ENCODE data around the gene REEP2.

DNA sequence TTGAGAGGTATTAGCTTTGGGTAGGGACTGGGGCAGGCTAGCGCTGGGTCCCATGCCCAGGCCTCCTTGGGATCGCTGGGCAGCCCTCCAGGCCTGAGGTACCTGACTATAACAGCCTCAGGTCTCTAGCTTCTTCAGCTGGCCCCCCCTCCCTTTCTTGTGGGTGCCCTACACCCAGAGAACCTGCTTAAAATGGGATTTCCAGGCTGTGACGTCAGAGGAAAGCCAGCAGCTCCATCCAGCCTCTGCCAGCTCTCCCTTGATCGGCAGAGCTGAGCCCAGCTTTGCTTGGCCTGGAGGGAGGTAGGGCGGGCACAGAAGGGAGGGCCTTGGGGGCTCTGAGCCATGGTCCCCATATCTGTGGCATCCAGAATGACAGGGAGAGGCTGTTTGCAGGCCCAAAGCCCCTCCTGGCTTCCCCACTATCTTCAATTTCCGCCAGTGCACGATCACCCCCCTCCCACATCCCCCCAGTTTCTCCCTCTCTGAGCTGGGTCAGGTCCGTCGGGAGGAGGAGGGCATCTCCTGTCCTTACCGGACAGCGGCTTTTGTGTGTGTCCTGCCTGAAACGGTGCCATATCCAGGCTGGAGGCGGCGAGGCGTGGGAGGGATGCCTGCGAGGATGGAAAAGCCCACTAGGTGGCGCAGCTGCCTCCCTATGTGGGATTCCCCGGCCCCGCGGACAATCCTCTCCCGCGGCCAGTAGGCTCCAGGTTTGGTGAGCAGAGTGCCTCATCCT, 10.8 kb downstream of the REEP2 start:
- TF ChIP-seq, protein P1, sequence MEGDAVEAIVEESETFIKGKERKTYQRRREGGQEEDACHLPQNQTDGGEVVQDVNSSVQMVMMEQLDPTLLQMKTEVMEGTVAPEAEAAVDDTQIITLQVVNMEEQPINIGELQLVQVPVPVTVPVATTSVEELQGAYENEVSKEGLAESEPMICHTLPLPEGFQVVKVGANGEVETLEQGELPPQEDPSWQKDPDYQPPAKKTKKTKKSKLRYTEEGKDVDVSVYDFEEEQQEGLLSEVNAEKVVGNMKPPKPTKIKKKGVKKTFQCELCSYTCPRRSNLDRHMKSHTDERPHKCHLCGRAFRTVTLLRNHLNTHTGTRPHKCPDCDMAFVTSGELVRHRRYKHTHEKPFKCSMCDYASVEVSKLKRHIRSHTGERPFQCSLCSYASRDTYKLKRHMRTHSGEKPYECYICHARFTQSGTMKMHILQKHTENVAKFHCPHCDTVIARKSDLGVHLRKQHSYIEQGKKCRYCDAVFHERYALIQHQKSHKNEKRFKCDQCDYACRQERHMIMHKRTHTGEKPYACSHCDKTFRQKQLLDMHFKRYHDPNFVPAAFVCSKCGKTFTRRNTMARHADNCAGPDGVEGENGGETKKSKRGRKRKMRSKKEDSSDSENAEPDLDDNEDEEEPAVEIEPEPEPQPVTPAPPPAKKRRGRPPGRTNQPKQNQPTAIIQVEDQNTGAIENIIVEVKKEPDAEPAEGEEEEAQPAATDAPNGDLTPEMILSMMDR (conservative IDR thresholded peaks at IDR 0.05; ENCODE audit: low read length) = peak; percentile 90
- no peak for TF ChIP-seq EZH2phosphoT487 (IDR thresholded peaks at IDR 0.05; ENCODE audit: borderline replicate concordance)
